DMS79 (cell line): ENCODE data around the gene ZC3HAV1.
"Not testable (repeated sequence)": the region's sequence is repeated elsewhere in the genome, so short reads cannot be mapped to it uniquely, and the experiment has no call there.

Experiments used
- DNase-seq: peaks from one replicate; lab custom pipeline; 2025; lab: John Stamatoyannopoulos, UW

ZC3HAV1 gene

GRCh38 chr7:139109188-139109982 is at the start of gene ZC3HAV1:
Gene ZC3HAV1 (minus strand): TSS chr7:139109720. CDS start chr7:139109331, 389 bp downstream.
- DNase-seq = peak; percentile 77

GRCh38 chr7:139153832-139154231 is 44.3 kb upstream of the ZC3HAV1 start:
- DNase-seq = no peak

- DNase-seq = no peak
Observed at GRCh38 chr7:139152149-139152548, 42.6 kb upstream of the ZC3HAV1 start.

- no peak for DNase-seq
Observed at GRCh38 chr7:139139150-139139549, 29.6 kb upstream of the ZC3HAV1 start.

- peak; percentile 80 for DNase-seq
Observed at GRCh38 chr7:139133335-139134139, 24.0 kb upstream of the ZC3HAV1 start.

GRCh38 chr7:139132887-139133286 is 23.4 kb upstream of the ZC3HAV1 start:
- DNase-seq = no peak

- no peak for DNase-seq
Observed at GRCh38 chr7:139131601-139132041, 22.1 kb upstream of the ZC3HAV1 start.

- not testable (repeated sequence) for DNase-seq
Observed at GRCh38 chr7:139129814-139130213, 20.3 kb upstream of the ZC3HAV1 start.

GRCh38 chr7:139127648-139128047 is 18.1 kb upstream of the ZC3HAV1 start:
- DNase-seq = no peak

GRCh38 chr7:139125657-139126056 is 16.1 kb upstream of the ZC3HAV1 start:
- no peak for DNase-seq

GRCh38 chr7:139124995-139125394 is 15.5 kb upstream of the ZC3HAV1 start:
- DNase-seq = not testable (repeated sequence)

- no peak for DNase-seq
Observed at GRCh38 chr7:139124084-139124914, 14.8 kb upstream of the ZC3HAV1 start.

- no peak for DNase-seq
Observed at GRCh38 chr7:139119486-139119849, 9.9 kb upstream of the ZC3HAV1 start.

- peak; percentile 74 for DNase-seq
Observed at GRCh38 chr7:139118805-139119485, 9.4 kb upstream of the ZC3HAV1 start.

GRCh38 chr7:139118234-139118804 is 8.8 kb upstream of the ZC3HAV1 start:
- no peak for DNase-seq

GRCh38 chr7:139117599-139118233 is 8.2 kb upstream of the ZC3HAV1 start:
- DNase-seq = no peak

- no peak for DNase-seq
Observed at GRCh38 chr7:139116999-139117398, 7.5 kb upstream of the ZC3HAV1 start.

GRCh38 chr7:139115104-139115503 is 5.6 kb upstream of the ZC3HAV1 start:
- no peak for DNase-seq

GRCh38 chr7:139114585-139114984 is 5.1 kb upstream of the ZC3HAV1 start:
- no peak for DNase-seq

GRCh38 chr7:139114018-139114417 is 4.5 kb upstream of the ZC3HAV1 start:
- DNase-seq = no peak

- DNase-seq = no peak
Observed at GRCh38 chr7:139112741-139113250, 3.3 kb upstream of the ZC3HAV1 start.
